ENCODE data around the gene ACTR1B.
"Not testable (repeated sequence)": the region's sequence is repeated elsewhere in the genome, so short reads cannot be mapped to it uniquely, and the experiment has no call there.

Gene ACTR1B

GRCh38 chr2:97688062-97688827 lies 24.4 kb upstream of the ACTR1B start:
- DNase-seq = no peak

GRCh38 chr2:97687235-97687634 lies 23.4 kb upstream of the ACTR1B start:
- DNase-seq = not testable (repeated sequence)

- no peak for DNase-seq
Measured at GRCh38 chr2:97678298-97678697, 14.5 kb upstream of the ACTR1B start.

GRCh38 chr2:97677480-97677879 lies 13.6 kb upstream of the ACTR1B start:
- DNase-seq = no peak

GRCh38 chr2:97676620-97677019 lies 12.8 kb upstream of the ACTR1B start:
- DNase-seq = no peak

GRCh38 chr2:97675430-97676113 lies 11.7 kb upstream of the ACTR1B start:
- no peak for DNase-seq

GRCh38 chr2:97673915-97674283 lies 10.1 kb upstream of the ACTR1B start:
- no peak for DNase-seq

- DNase-seq = no peak
Measured at GRCh38 chr2:97673182-97673914, 9.5 kb upstream of the ACTR1B start.

- not testable (repeated sequence) for DNase-seq
Measured at GRCh38 chr2:97672606-97673140, 8.8 kb upstream of the ACTR1B start.

- DNase-seq = no peak
Measured at GRCh38 chr2:97671526-97671925, 7.7 kb upstream of the ACTR1B start.

GRCh38 chr2:97670471-97670870 lies 6.6 kb upstream of the ACTR1B start:
- no peak for DNase-seq

- no peak for DNase-seq
Measured at GRCh38 chr2:97669448-97669847, 5.6 kb upstream of the ACTR1B start, which contains the start of gene C2orf92. Gene C2orf92, plus strand, starts transcription at chr2:97669713. Its CDS starts 76 bp downstream, at chr2:97669789.

GRCh38 chr2:97664636-97664970 lies 759 bp upstream of the ACTR1B start:
- DNase-seq = no peak

- DNase-seq = no peak
Measured at GRCh38 chr2:97663626-97663961, 250 bp downstream of the ACTR1B start.

- peak; percentile 53 for DNase-seq
Measured at GRCh38 chr2:97662895-97663625, 784 bp downstream of the ACTR1B start.

GRCh38 chr2:97662386-97662894 lies 1.4 kb downstream of the ACTR1B start:
- no peak for DNase-seq

- DNase-seq = no peak
Measured at GRCh38 chr2:97661927-97662326, 1.9 kb downstream of the ACTR1B start.

GRCh38 chr2:97660775-97661389 lies 3.0 kb downstream of the ACTR1B start:
- DNase-seq = no peak

GRCh38 chr2:97660044-97660774 lies 3.6 kb downstream of the ACTR1B start:
- DNase-seq = no peak

GRCh38 chr2:97659256-97660043 lies 4.4 kb downstream of the ACTR1B start:
- no peak for DNase-seq

- DNase-seq = no peak
Measured at GRCh38 chr2:97658691-97659157, 5.1 kb downstream of the ACTR1B start.

All from activated CD4-positive, alpha-beta T cell treated with anti-CD3 and anti-CD28 coated beads for 1 hour (primary cell).